Testis (tissue), 2 donors: ENCODE measurements around the gene DIP2B.

ENCODE experiments used
- POLR2A ChIP-seq: fragments of 450-650 bp; IDR thresholded peaks from one replicate; pipeline ENCODE4 v1.6.1; 2017; ENCODE audit warnings: antibody characterized with exemption, mild to moderate bottlenecking, moderate library complexity
- TF ChIP-seq, protein P1 (sequence below), 3 experiments: fragments of 450-650 bp in 2 of 3; fragments of 200-600 bp in 1 of 3; sonication (generic) in 1 of 3; IDR thresholded peaks; one replicate each; pipeline ENCODE4 v1.5.1; 2016 to 2019; ENCODE audit warnings: antibody characterized with exemption in 3 of 3, mild to moderate bottlenecking in 2 of 3, moderate library complexity in 1 of 3

- TF ChIP-seq, protein P1, sequence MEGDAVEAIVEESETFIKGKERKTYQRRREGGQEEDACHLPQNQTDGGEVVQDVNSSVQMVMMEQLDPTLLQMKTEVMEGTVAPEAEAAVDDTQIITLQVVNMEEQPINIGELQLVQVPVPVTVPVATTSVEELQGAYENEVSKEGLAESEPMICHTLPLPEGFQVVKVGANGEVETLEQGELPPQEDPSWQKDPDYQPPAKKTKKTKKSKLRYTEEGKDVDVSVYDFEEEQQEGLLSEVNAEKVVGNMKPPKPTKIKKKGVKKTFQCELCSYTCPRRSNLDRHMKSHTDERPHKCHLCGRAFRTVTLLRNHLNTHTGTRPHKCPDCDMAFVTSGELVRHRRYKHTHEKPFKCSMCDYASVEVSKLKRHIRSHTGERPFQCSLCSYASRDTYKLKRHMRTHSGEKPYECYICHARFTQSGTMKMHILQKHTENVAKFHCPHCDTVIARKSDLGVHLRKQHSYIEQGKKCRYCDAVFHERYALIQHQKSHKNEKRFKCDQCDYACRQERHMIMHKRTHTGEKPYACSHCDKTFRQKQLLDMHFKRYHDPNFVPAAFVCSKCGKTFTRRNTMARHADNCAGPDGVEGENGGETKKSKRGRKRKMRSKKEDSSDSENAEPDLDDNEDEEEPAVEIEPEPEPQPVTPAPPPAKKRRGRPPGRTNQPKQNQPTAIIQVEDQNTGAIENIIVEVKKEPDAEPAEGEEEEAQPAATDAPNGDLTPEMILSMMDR (IDR thresholded peaks at IDR 0.05), result no peak
- no peak for TF ChIP-seq POLR2A
Observed at GRCh38 chr12:50617657-50618056, 112.9 kb downstream of the DIP2B start.
